Trophoblast cell (in vitro differentiated cells and primary cell): ENCODE data around the gene ADGRF3.

Experiments used
- DNase-seq, 2 donors: peaks; one replicate each; pipeline ENCODE4 v3.0.0-alpha.2; 2016
- H2AFZ ChIP-seq: 2 replicates; pipeline ENCODE4 v1.6.1; 2013; ENCODE audit warnings: low read length, moderate library complexity, mild to moderate bottlenecking; ENCODE audit not compliant: insufficient read depth, poor library complexity
- H2AK5ac ChIP-seq: 2 replicates; pipeline ENCODE4 v1.6.1; 2013; ENCODE audit warnings: mild to moderate bottlenecking, low read length
- H2BK120ac ChIP-seq: 2 replicates; pipeline ENCODE4 v1.6.1; 2013; ENCODE audit warnings: low read length, mild to moderate bottlenecking, moderate library complexity; ENCODE audit not compliant: insufficient read depth, poor library complexity
- H2BK12ac ChIP-seq: 2 replicates; pipeline ENCODE4 v1.6.1; 2013; ENCODE audit warnings: mild to moderate bottlenecking, low read length, moderate library complexity
- H2BK5ac ChIP-seq: 2 replicates; pipeline ENCODE4 v1.6.1; 2013; ENCODE audit warnings: low read length, low read depth, moderate library complexity, mild to moderate bottlenecking; ENCODE audit not compliant: poor library complexity
- H3K14ac ChIP-seq: 2 replicates; pipeline ENCODE4 v1.6.1; 2013; ENCODE audit warnings: mild to moderate bottlenecking, low read length
- H3K18ac ChIP-seq: 2 replicates; pipeline ENCODE4 v1.6.1; 2013; ENCODE audit warnings: mild to moderate bottlenecking, low read length
- H3K23ac ChIP-seq: 2 replicates; pipeline ENCODE4 v1.6.1; 2013; ENCODE audit warnings: low read length
- H3K27ac ChIP-seq: 2 replicates; pipeline ENCODE4 v1.5.1; 2013; ENCODE audit warnings: low read depth, mild to moderate bottlenecking, inconsistent platforms, low read length, moderate library complexity
- H3K27me3 ChIP-seq: 2 replicates; pipeline ENCODE4 v1.6.1; 2013; ENCODE audit warnings: inconsistent platforms, mild to moderate bottlenecking, low read length, moderate library complexity; ENCODE audit not compliant: insufficient read depth
- H3K36me3 ChIP-seq, 2 experiments: 1 replicate in 1 of 2; 2 replicates in 1 of 2; pipeline ENCODE4 v1.6.1; 2013; ENCODE audit warnings: low read length in 2 of 2, mild to moderate bottlenecking in 2 of 2, moderate library complexity in 1 of 2; ENCODE audit not compliant: insufficient read depth in 2 of 2, control insufficient read depth in 1 of 2
- H3K4ac ChIP-seq: 2 replicates; pipeline ENCODE4 v1.6.1; 2013; ENCODE audit warnings: low read depth, mild to moderate bottlenecking, low read length, moderate library complexity
- H3K4me1 ChIP-seq, 2 experiments: 1 replicate in 1 of 2; 2 replicates in 1 of 2; pipeline ENCODE4 v1.6.1; 2013; ENCODE audit warnings: low read length in 2 of 2, mild to moderate bottlenecking in 2 of 2, moderate library complexity in 1 of 2; ENCODE audit not compliant: insufficient read depth in 2 of 2, control insufficient read depth in 1 of 2
- H3K4me2 ChIP-seq: 2 replicates; pipeline ENCODE4 v1.6.1; 2013; ENCODE audit warnings: inconsistent platforms, mild to moderate bottlenecking, low read length, moderate library complexity
- H3K4me3 ChIP-seq: 2 replicates; pipeline ENCODE4 v1.5.1; 2013; ENCODE audit warnings: mild to moderate bottlenecking, low read depth, low read length, inconsistent platforms
- H3K79me1 ChIP-seq: one replicate; pipeline ENCODE4 v1.6.1; 2013; ENCODE audit warnings: low read length
- H3K79me2 ChIP-seq: 2 replicates; pipeline ENCODE4 v1.6.1; 2013; ENCODE audit warnings: low read length, mild to moderate bottlenecking; ENCODE audit not compliant: control insufficient read depth, insufficient read depth, poor library complexity
- H3K9ac ChIP-seq: 2 replicates; pipeline ENCODE4 v1.6.1; 2013; ENCODE audit warnings: mild to moderate bottlenecking, low read length
- H3K9me3 ChIP-seq: 2 replicates; pipeline ENCODE4 v1.6.1; 2013; ENCODE audit warnings: low read depth, mild to moderate bottlenecking, control low read depth, inconsistent platforms, low read length; ENCODE audit not compliant: insufficient read depth
- H4K12ac ChIP-seq: 2 replicates; pipeline ENCODE4 v1.6.1; 2013; ENCODE audit warnings: low read depth, mild to moderate bottlenecking, low read length, moderate library complexity
- H4K8ac ChIP-seq: 2 replicates; pipeline ENCODE4 v1.6.1; 2013; ENCODE audit warnings: low read depth, mild to moderate bottlenecking, low read length, moderate library complexity
- H4K91ac ChIP-seq: one replicate; pipeline ENCODE4 v1.6.1; 2013; ENCODE audit warnings: low read depth, mild to moderate bottlenecking, low read length, moderate library complexity
- WGBS: extraction: QIAGEN DNeasy Blood & Tissue Kit; methylation state at CpG from one replicate; pipeline ENCODE4 v1.1.7; 2013; ENCODE audit warnings: missing lambda C conversion rate; ENCODE audit not compliant: insufficient read length, insufficient coverage; ENCODE audit errors: extremely low coverage; 5-methylcytosine and 5-hydroxymethylcytosine counted together

Gene ADGRF3

GRCh38 chr2:26352892-26353291, 6.3 kb upstream of the ADGRF3 start:
- DNase-seq: no peak
- Histone ChIP-seq H2BK120ac (no peak overlapping the region), H3K9ac (no peak overlapping the region), H4K91ac (no peak overlapping the region), H3K14ac (no peak overlapping the region), H3K4me1 (peaks cover 3 to 4% of the 10 kb centered on the region in 2 experiments), H3K18ac (no peak overlapping the region), H3K79me1 (no peaks in the 10 kb centered on the region), H3K23ac (peak overlapping the region; percentile 42), H4K8ac (no peak overlapping the region), H2AK5ac (no peak overlapping the region), H3K4me2 (no peak overlapping the region), H2AFZ (no peak overlapping the region), H4K12ac (no peak overlapping the region), H3K27ac (no peak overlapping the region), H2BK12ac (no peak overlapping the region), H3K4me3 (no peak overlapping the region), H2BK5ac (no peak overlapping the region), H3K9me3 (no peaks in the 10 kb centered on the region), H3K79me2 (peaks cover 7% of the 10 kb centered on the region), H3K27me3 (no peaks in the 10 kb centered on the region), H3K36me3 (peaks cover 0 to 2% of the 10 kb centered on the region in 2 experiments), H3K4ac (peak overlapping the region; percentile 85)
- no CpG with 5 or more reads among the region's 1 CpG for WGBS

- Histone ChIP-seq H3K27ac (no peak overlapping the region), H3K36me3 (peaks cover 0 to 2% of the 10 kb centered on the region in 2 experiments), H4K12ac (no peak overlapping the region), H3K4ac (no peak overlapping the region), H2AFZ (no peak overlapping the region), H4K8ac (no peak overlapping the region), H3K9ac (no peak overlapping the region), H3K4me3 (no peak overlapping the region), H3K18ac (no peak overlapping the region), H3K14ac (no peak overlapping the region), H3K9me3 (no peaks in the 10 kb centered on the region), H2AK5ac (no peak overlapping the region), H3K27me3 (no peaks in the 10 kb centered on the region), H3K79me2 (peaks cover 3% of the 10 kb centered on the region), H3K4me1 (peaks cover 3 to 4% of the 10 kb centered on the region in 2 experiments), H2BK120ac (no peak overlapping the region), H2BK5ac (no peak overlapping the region), H3K79me1 (no peaks in the 10 kb centered on the region), H4K91ac (no peak overlapping the region), H3K23ac (no peak overlapping the region), H2BK12ac (no peak overlapping the region), H3K4me2 (no peak overlapping the region)
- no CpG with 5 or more reads among the region's 10 CpGs for WGBS
- DNase-seq: peak; percentile 66 to 74
Measured at GRCh38 chr2:26351375-26352090, 4.9 kb upstream of the ADGRF3 start.

GRCh38 chr2:26349690-26350089, 3.1 kb upstream of the ADGRF3 start:
- H3K9me3 ChIP-seq: no peaks in the 10 kb centered on the region
- H3K79me2 ChIP-seq: peaks cover 6% of the 10 kb centered on the region
- H3K4me3 ChIP-seq: no peak overlapping the region
- no peak overlapping the region for H3K27ac ChIP-seq
- no peaks in the 10 kb centered on the region for H3K27me3 ChIP-seq
- no peak overlapping the region for H2BK5ac ChIP-seq
- H2AK5ac ChIP-seq: no peak overlapping the region
- peaks cover 0 to 2% of the 10 kb centered on the region in 2 experiments for H3K36me3 ChIP-seq
- no peaks in the 10 kb centered on the region for H3K4me1 ChIP-seq
- H2AFZ ChIP-seq: no peak overlapping the region
- H3K18ac ChIP-seq: no peak overlapping the region
- peak in 1 of 2 donors; percentile 57 for DNase-seq
- no peak overlapping the region for H3K23ac ChIP-seq
- no peak overlapping the region for H3K14ac ChIP-seq
- no peak overlapping the region for H4K8ac ChIP-seq
- no peak overlapping the region for H4K12ac ChIP-seq
- whole genome bisulfite sequencing: no CpG with 5 or more reads among the region's 3 CpGs
- H3K4ac ChIP-seq: no peak overlapping the region
- no peak overlapping the region for H3K4me2 ChIP-seq
- peaks cover 7% of the 10 kb centered on the region for H3K79me1 ChIP-seq
- no peak overlapping the region for H3K9ac ChIP-seq
- H2BK12ac ChIP-seq: no peak overlapping the region
- H2BK120ac ChIP-seq: no peak overlapping the region
- no peak overlapping the region for H4K91ac ChIP-seq

GRCh38 chr2:26347286-26347865, 787 bp upstream of the ADGRF3 start:
- Histone ChIP-seq H2AK5ac (no peak overlapping the region), H3K79me1 (peaks cover 7% of the 10 kb centered on the region), H3K27ac (no peak overlapping the region), H2BK5ac (no peak overlapping the region), H3K4me3 (no peak overlapping the region), H3K18ac (no peak overlapping the region), H4K8ac (no peak overlapping the region), H3K9me3 (peaks cover 2% of the 10 kb centered on the region), H3K14ac (no peak overlapping the region), H3K4ac (peak overlapping the region; percentile 58), H2BK12ac (no peak overlapping the region), H4K12ac (no peak overlapping the region), H3K4me1 (peaks cover 5% of the 10 kb centered on the region in 2 experiments), H2AFZ (no peak overlapping the region), H3K79me2 (peaks cover 6% of the 10 kb centered on the region), H3K4me2 (peak overlapping the region; percentile 72), H3K36me3 (no peaks in the 10 kb centered on the region), H3K27me3 (no peaks in the 10 kb centered on the region), H2BK120ac (no peak overlapping the region), H3K23ac (no peak overlapping the region), H4K91ac (no peak overlapping the region), H3K9ac (no peak overlapping the region)
- peak in 1 of 2 donors; percentile 24 for DNase-seq
- no CpG with 5 or more reads among the region's 5 CpGs for WGBS
